PC-3 (cell line): ENCODE data around the gene GSTK1. TPM values are rescaled to one million over a fixed set of nuclear protein-coding genes. Genes with fewer than 3 reads are reported as not detected.

Source experiments
- ATAC-seq: fragments of 200-7000 bp; cut with Tn5 transposase; 2 replicates; pipeline ENCODE4 v1.9.1; 2020; ENCODE audit warnings: mild to moderate bottlenecking, moderate library complexity
- BruUV-seq: library from RNA; stranded (reverse); fragments of 400-500 nt; replicated peaks from 2 replicates; lab custom pipeline; 2021; lab: Mats Ljungman, UMichigan
- CTCF ChIA-PET: fragments of 300-600 bp; sonication (Branson Sonifier 250); formaldehyde crosslinking; loops from one replicate; lab custom pipeline; 2022; ENCODE audit warnings: antibody characterized with exemption; lab: Charles Lee
- POLR2A ChIA-PET: fragments of 300-600 bp; sonication (Branson Sonifier 250); formaldehyde crosslinking; loops from one replicate; lab custom pipeline; 2022; ENCODE audit warnings: antibody characterized with exemption; ENCODE audit not compliant: unreplicated experiment; lab: Charles Lee
- DNase-seq: peaks from one replicate; pipeline ENCODE4 v3.0.0-alpha.2; 2015
- H2AFZ ChIP-seq: fragments of 300-600 bp; sonication (generic); 2 replicates; pipeline ENCODE4 v1.6.0; 2016; ENCODE audit warnings: antibody characterized with exemption, low read length
- H3F3A ChIP-seq: fragments of 300-600 bp; sonication (generic); one replicate; pipeline ENCODE4 v1.6.0; 2017; ENCODE audit warnings: antibody characterized with exemption, low read length, control low read depth, mild to moderate bottlenecking; ENCODE audit not compliant: unreplicated experiment
- H3K27ac ChIP-seq: fragments of 300-600 bp; sonication (generic); 2 replicates; pipeline ENCODE4 v1.5.1; 2016; ENCODE audit warnings: mild to moderate bottlenecking, low read length
- H3K27me3 ChIP-seq: fragments of 300-600 bp; sonication (generic); 2 replicates; pipeline ENCODE4 v1.6.1; 2016; ENCODE audit warnings: low read length, mixed read lengths
- H3K36me3 ChIP-seq: fragments of 300-600 bp; sonication (generic); 2 replicates; pipeline ENCODE4 v1.6.1; 2016; ENCODE audit warnings: low read depth, mixed run types, low read length, mixed read lengths
- H3K4me1 ChIP-seq: fragments of 300-600 bp; sonication (generic); 2 replicates; pipeline ENCODE4 v1.5.1; 2016; ENCODE audit warnings: low read length; ENCODE audit not compliant: insufficient read depth
- H3K4me2 ChIP-seq: fragments of 300-600 bp; sonication (generic); 2 replicates; pipeline ENCODE4 v1.6.0; 2016; ENCODE audit warnings: low read length
- H3K4me3 ChIP-seq: fragments of 300-600 bp; sonication (generic); 2 replicates; pipeline ENCODE4 v1.5.1; 2016; ENCODE audit warnings: mild to moderate bottlenecking, low read length, mixed read lengths
- H3K79me2 ChIP-seq: fragments of 300-600 bp; sonication (generic); 2 replicates; pipeline ENCODE4 v1.6.1; 2017; ENCODE audit warnings: low read length, mixed read lengths
- H3K9ac ChIP-seq: fragments of 300-600 bp; sonication (generic); 2 replicates; pipeline ENCODE4 v1.6.0; 2016; ENCODE audit warnings: mild to moderate bottlenecking, low read length
- H3K9me2 ChIP-seq: fragments of 300-600 bp; sonication (generic); replicated peaks from 2 replicates; pipeline ENCODE4 v1.6.1; 2016; ENCODE audit warnings: mixed run types, low read length, mixed read lengths
- H3K9me3 ChIP-seq: fragments of 300-600 bp; sonication (generic); 2 replicates; pipeline ENCODE4 v1.6.1; 2016; ENCODE audit warnings: low read length, mixed read lengths
- H4K20me1 ChIP-seq: fragments of 300-600 bp; sonication (generic); 2 replicates; pipeline ENCODE4 v1.6.1; 2016; ENCODE audit warnings: low read length, mixed read lengths
- EZH2 ChIP-seq: fragments of 300-600 bp; sonication (generic); IDR thresholded peaks from one replicate; pipeline ENCODE4 v1.6.1; 2017; ENCODE audit warnings: antibody characterized with exemption, mild to moderate bottlenecking, low read length; ENCODE audit not compliant: unreplicated experiment
- EZH2phosphoT487 ChIP-seq: fragments of 300-600 bp; sonication (generic); IDR thresholded peaks from 2 replicates; pipeline ENCODE4 v1.6.1; 2018; ENCODE audit warnings: mild to moderate bottlenecking, antibody characterized with exemption, low read length, borderline replicate concordance
- intact Hi-C: fragments of 100-400 bp; cut with micrococcal nuclease; formaldehyde crosslinking; loops from 2 replicates; pipeline ENCODE4 v1.9.0; 2023
- total RNA-seq: library from RNA; depleted of rRNA; stranded (reverse); fragments of >200 nt; gene quantifications from 2 replicates; pipeline ENCODE4 v1.2.3, GENCODE V29; 2014
- TF ChIP-seq, protein P1 (sequence below): fragments of 300-600 bp; sonication (generic); conservative IDR thresholded peaks from 2 replicates; pipeline ENCODE4 v1.5.1; 2017; ENCODE audit warnings: antibody characterized with exemption, low read depth, mild to moderate bottlenecking, low read length

GSTK1 gene
- total RNA-seq, 1 experiment from 2014 or later = 111 TPM

DNA sequence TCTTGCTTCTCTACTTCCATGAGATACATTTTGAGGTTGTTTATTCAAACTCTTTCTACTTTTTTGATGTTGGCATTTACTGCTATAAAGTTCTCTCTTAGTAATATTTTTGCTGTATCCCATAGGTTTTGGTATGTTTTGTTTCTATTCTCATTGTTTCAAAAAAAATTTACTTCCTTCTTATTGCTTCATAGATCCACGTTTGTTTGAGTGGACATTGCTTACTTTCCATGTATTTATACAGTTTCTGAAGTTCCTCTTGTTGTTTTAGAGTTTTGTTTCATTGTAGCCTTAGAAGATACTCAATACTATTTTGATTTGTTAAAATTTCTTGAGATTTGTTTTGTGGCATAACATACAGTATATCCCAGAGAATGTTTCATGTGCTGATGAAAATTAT, 27.7 kb upstream of the GSTK1 start:
- no peaks in the 10 kb centered on the region for H4K20me1 ChIP-seq
- no peaks in the 10 kb centered on the region; the same call in 1 of the 2 replicates for H3K9me3 ChIP-seq
- no peaks in the 10 kb centered on the region for H3K36me3 ChIP-seq
- intact Hi-C loops = no loop called here
- TF ChIP-seq EZH2 = no peak
- TF ChIP-seq EZH2phosphoT487 = no peak
- TF ChIP-seq, protein P1, sequence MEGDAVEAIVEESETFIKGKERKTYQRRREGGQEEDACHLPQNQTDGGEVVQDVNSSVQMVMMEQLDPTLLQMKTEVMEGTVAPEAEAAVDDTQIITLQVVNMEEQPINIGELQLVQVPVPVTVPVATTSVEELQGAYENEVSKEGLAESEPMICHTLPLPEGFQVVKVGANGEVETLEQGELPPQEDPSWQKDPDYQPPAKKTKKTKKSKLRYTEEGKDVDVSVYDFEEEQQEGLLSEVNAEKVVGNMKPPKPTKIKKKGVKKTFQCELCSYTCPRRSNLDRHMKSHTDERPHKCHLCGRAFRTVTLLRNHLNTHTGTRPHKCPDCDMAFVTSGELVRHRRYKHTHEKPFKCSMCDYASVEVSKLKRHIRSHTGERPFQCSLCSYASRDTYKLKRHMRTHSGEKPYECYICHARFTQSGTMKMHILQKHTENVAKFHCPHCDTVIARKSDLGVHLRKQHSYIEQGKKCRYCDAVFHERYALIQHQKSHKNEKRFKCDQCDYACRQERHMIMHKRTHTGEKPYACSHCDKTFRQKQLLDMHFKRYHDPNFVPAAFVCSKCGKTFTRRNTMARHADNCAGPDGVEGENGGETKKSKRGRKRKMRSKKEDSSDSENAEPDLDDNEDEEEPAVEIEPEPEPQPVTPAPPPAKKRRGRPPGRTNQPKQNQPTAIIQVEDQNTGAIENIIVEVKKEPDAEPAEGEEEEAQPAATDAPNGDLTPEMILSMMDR = no peak
- H3K4me3 ChIP-seq = no peak overlapping the region
- ATAC-seq (no peak), DNase-seq (no peak)
- no peak overlapping the region for H3K27ac ChIP-seq
- peaks cover 19% of the 10 kb centered on the region for H3K4me1 ChIP-seq
- ChIA-PET POLR2A (no interaction called here), CTCF (no interaction called here)
- no TSS peak for BruUV-seq
- H3K27me3 ChIP-seq = no peaks in the 10 kb centered on the region
- no peaks in the 10 kb centered on the region for H3K9me2 ChIP-seq
- H3K79me2 ChIP-seq = no peaks in the 10 kb centered on the region
- H2AFZ ChIP-seq = no peak overlapping the region
- peaks cover 5% of the 10 kb centered on the region for H3F3A ChIP-seq
- no peak overlapping the region for H3K4me2 ChIP-seq
- H3K9ac ChIP-seq = no peak overlapping the region

DNA sequence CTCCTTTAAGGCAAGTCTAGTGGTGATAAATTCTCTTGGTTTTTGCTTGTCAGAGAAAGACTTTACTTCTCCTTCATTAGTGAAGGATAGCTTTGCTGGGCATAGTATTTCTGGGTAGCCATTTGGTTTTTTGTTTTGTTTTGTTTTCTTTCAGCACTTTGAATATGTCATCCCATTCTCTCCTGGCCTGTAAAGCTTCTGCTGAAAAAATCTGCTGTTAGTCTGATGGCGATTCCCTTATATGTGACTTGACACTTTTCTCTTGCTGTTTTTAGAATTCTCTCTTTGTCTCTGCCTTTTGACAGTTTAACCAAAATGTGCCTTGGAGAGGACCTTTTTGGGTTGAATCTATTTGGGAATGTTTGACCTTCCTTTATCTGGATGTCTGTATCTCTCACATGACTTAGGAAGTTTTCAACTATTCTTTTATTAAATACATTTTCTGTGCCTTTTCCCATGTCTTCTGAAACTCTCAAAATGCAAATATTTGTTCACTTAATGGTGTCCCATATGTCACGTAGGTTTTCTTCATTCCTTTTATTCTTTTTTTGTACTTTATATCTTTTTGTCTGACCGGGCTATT, 26.7 kb upstream of the GSTK1 start:
- no TSS peak for BruUV-seq
- H3K9me3 ChIP-seq = no peaks in the 10 kb centered on the region; the same call in 1 of the 2 replicates
- DNase-seq = no peak
- no peaks in the 10 kb centered on the region for H3K9me2 ChIP-seq
- H3F3A ChIP-seq = peaks cover 5% of the 10 kb centered on the region
- no peak overlapping the region for H3K9ac ChIP-seq
- no peaks in the 10 kb centered on the region for H4K20me1 ChIP-seq
- H3K27ac ChIP-seq = no peak overlapping the region
- no peak for ATAC-seq
- no peaks in the 10 kb centered on the region for H3K36me3 ChIP-seq
- no peaks in the 10 kb centered on the region for H3K79me2 ChIP-seq
- H3K4me2 ChIP-seq = no peak overlapping the region
- H3K4me1 ChIP-seq = peaks cover 24% of the 10 kb centered on the region
- POLR2A ChIA-PET = interaction anchor here (0.7 kb wide), 1 partner anchor 22 kb away, joined by 3 read pairs; no protein-coding TSS in a partner anchor
- CTCF ChIA-PET = no interaction called here
- H2AFZ ChIP-seq = no peak overlapping the region
- intact Hi-C loops = no loop called here
- no peaks in the 10 kb centered on the region for H3K27me3 ChIP-seq
- TF ChIP-seq EZH2 (no peak), EZH2phosphoT487 (no peak)
- TF ChIP-seq, protein P1 = no peak
- no peak overlapping the region for H3K4me3 ChIP-seq

DNA sequence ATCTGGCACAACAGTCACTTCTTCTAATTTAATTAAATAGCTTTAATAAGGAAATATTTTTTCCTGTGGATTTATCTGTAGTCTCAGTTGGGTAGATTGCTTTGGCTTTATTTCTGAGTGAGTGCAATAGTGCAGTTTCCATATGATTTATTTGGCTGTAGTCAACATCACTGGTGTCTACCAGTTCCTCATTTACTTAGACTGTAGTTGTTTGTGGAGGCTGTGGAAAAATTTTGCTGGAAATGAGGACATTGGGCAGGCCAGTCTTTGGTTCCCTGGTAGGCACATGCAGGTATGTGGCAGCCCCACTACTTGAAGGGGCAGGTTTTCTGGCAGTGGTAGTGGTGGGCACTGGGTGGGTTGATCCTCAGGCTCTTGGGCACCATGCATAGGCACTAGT, 25.9 kb upstream of the GSTK1 start:
- H3F3A ChIP-seq = peaks cover 5% of the 10 kb centered on the region
- H3K27me3 ChIP-seq = no peaks in the 10 kb centered on the region
- intact Hi-C loops = no loop called here
- no peaks in the 10 kb centered on the region for H3K36me3 ChIP-seq
- no peaks in the 10 kb centered on the region for H3K79me2 ChIP-seq
- no peak overlapping the region for H3K27ac ChIP-seq
- H3K4me2 ChIP-seq = no peak overlapping the region
- H2AFZ ChIP-seq = no peak overlapping the region
- H3K4me1 ChIP-seq = peaks cover 24% of the 10 kb centered on the region
- DNase-seq (no peak), ATAC-seq (no peak)
- CTCF ChIA-PET = interaction anchor here (0.6 kb wide), 1 partner anchor 252 kb away, joined by 3 read pairs; no protein-coding TSS in a partner anchor
- H3K9me2 ChIP-seq = no peaks in the 10 kb centered on the region
- no peak overlapping the region for H3K9ac ChIP-seq
- POLR2A ChIA-PET = interaction anchor here (0.7 kb wide), 1 partner anchor 22 kb away, joined by 3 read pairs; no protein-coding TSS in a partner anchor
- TF ChIP-seq, protein P1 = no peak
- no peak for TF ChIP-seq EZH2phosphoT487
- no peak for TF ChIP-seq EZH2
- no peaks in the 10 kb centered on the region; the same call in 1 of the 2 replicates for H3K9me3 ChIP-seq
- H3K4me3 ChIP-seq = no peak overlapping the region
- BruUV-seq = no TSS peak
- no peaks in the 10 kb centered on the region for H4K20me1 ChIP-seq
